ENCODE measurements around the gene HSPA12B.

HSPA12B gene

DNA sequence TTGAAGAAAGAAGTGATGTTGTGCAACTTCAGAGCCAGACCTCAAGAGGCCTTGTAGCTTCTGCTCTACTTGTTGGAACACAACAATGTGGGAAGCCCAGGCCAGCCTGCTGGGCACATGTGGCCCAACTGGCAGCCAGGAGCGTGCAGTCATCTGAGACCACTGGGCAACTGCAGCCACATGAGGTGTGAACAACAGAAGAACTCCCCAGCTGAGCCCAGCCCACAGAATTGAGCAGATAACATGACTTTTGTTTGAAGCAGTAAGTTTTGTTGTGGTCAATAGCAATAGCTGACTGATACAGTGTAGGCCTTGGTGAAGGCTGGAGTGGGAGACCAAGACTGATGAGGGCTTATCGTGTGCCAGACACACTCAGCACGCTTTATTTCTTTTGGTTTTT is 42.1 kb upstream of the HSPA12B start:
- Histone ChIP-seq H3K27me3 (no peaks in the 10 kb centered on the region), H3K9me3 (no peaks in the 10 kb centered on the region), H3K4me1 (no peaks in the 10 kb centered on the region), H3K4me3 (ENCODE audit: low read depth, low read length) (no peak overlapping the region), H3K36me3 (no peaks in the 10 kb centered on the region)
- DNase-seq: no peak
- TF ChIP-seq, protein P1, sequence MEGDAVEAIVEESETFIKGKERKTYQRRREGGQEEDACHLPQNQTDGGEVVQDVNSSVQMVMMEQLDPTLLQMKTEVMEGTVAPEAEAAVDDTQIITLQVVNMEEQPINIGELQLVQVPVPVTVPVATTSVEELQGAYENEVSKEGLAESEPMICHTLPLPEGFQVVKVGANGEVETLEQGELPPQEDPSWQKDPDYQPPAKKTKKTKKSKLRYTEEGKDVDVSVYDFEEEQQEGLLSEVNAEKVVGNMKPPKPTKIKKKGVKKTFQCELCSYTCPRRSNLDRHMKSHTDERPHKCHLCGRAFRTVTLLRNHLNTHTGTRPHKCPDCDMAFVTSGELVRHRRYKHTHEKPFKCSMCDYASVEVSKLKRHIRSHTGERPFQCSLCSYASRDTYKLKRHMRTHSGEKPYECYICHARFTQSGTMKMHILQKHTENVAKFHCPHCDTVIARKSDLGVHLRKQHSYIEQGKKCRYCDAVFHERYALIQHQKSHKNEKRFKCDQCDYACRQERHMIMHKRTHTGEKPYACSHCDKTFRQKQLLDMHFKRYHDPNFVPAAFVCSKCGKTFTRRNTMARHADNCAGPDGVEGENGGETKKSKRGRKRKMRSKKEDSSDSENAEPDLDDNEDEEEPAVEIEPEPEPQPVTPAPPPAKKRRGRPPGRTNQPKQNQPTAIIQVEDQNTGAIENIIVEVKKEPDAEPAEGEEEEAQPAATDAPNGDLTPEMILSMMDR (IDR thresholded peaks at IDR 0.05; ENCODE audit: low read depth, low read length): no peak

DNA sequence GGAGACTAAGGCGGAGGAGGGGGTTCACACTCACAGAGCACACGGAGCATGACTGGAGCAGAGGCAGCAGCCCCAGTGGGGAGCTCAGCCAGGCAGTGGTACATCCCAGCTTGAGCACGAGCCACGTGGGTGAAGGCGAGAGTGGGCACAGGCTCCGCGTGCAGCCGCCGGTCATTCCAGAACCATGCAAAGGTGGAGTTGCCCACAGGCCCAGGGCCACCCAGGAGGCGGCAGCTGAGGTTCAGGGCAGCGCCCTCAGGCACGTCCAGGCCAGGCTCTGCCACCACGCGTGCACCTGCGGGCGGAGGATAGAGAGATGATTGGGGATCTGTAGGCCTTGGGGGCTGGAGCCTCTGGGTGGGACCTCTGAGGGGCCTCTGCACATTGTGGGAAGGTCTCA is 41.2 kb upstream of the HSPA12B start:
- no peaks in the 10 kb centered on the region for H3K9me3 ChIP-seq
- H3K4me3 ChIP-seq (ENCODE audit: low read depth, low read length): no peak overlapping the region
- DNase-seq: no peak
- H3K4me1 ChIP-seq: no peaks in the 10 kb centered on the region
- TF ChIP-seq, protein P1 (IDR thresholded peaks at IDR 0.05; ENCODE audit: low read depth, low read length): no peak
- no peaks in the 10 kb centered on the region for H3K27me3 ChIP-seq
- H3K36me3 ChIP-seq: no peaks in the 10 kb centered on the region

DNA sequence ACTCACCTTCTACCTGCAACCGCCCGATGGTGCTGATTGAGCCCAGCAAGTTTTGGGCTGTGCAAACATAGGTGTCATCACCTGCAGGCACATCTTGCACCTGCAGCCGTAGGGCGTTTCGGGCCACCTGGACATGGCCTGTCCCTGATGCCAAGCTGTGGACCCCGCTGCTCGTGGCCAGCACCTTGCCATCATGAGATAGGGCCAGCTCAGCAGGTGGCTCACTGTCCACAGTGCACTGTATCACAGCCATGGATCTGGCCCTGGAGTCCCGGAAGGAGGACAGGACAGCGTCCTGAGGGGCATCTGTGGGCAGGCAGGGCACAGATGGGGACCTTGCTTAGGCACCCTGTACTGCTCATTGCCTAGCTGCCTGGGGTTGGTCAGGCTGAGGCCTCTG is 40.6 kb upstream of the HSPA12B start:
- Histone ChIP-seq H3K9me3 (0 out of 2 replicates have a peak, but pooled peaks cover 2% of the 10 kb centered on the region), H3K4me1 (no peaks in the 10 kb centered on the region), H3K36me3 (no peaks in the 10 kb centered on the region), H3K4me3 (ENCODE audit: low read depth, low read length) (no peak overlapping the region), H3K27me3 (no peaks in the 10 kb centered on the region)
- no peak for DNase-seq
- TF ChIP-seq, protein P1 (IDR thresholded peaks at IDR 0.05; ENCODE audit: low read depth, low read length): no peak

DNA sequence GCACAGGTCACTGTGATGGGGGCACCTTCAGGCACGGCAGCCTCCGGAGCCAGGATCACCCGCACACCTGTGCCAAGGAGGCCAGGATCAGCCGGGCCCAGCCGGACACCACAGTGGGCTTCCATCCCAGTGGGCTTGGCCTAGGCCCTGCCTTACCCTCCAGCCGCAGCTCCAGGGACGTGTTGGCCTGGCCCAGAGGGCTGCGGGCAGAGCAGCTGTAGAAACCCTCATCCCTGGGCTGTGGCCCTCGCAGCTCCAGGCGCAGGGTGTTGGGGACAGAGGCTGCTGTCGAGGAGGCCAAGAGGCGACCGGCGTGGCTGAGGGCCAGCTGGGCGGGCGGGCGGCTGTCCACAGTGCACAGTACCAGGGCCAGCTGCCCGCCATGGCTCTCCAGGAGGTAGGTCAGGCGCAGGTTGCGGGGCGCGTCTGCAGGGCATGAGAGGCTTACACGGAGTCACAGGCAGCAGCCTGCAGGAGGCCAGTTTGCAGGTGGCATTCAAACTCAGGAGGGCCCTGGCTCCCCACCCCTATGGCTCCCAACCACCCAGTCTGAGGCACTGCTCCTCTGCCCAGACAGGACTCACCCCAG is 39.7 kb upstream of the HSPA12B start:
- TF ChIP-seq, protein P1 (IDR thresholded peaks at IDR 0.05; ENCODE audit: low read depth, low read length): no peak

DNA sequence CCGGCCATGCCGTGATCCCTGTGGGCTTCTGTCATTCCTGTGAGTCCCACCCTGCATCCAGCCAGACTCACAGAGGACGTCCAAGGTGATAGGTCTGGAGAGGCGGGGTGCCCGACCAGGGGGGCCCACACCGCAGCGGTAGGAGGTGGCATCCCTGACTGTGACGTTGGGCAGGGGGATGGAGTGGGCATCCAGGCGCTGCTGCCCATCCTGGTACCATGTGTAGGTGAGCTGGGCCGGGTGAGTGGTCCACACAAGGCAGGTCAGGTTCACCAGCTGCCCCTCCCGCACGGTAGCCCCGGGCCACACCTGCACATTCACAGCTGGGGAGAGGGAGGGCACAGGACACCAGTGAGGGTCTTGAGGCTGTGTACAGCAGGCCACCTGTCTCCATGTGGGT is 39.1 kb upstream of the HSPA12B start:
- H3K27me3 ChIP-seq: no peaks in the 10 kb centered on the region
- no peaks in the 10 kb centered on the region for H3K4me1 ChIP-seq
- no peak for DNase-seq
- no peak overlapping the region for H3K4me3 ChIP-seq (ENCODE audit: low read depth, low read length)
- H3K36me3 ChIP-seq: no peaks in the 10 kb centered on the region
- TF ChIP-seq, protein P1 (IDR thresholded peaks at IDR 0.05; ENCODE audit: low read depth, low read length): no peak
- H3K9me3 ChIP-seq: 0 out of 2 replicates have a peak, but pooled peaks cover 2% of the 10 kb centered on the region

More for the DNA sequence above, 39.7 kb upstream of the HSPA12B start:
- Histone ChIP-seq H3K9me3 (0 out of 2 replicates have a peak, but pooled peaks cover 2% of the 10 kb centered on the region), H3K4me1 (no peaks in the 10 kb centered on the region), H3K4me3 (ENCODE audit: low read depth, low read length) (no peak overlapping the region), H3K36me3 (no peaks in the 10 kb centered on the region), H3K27me3 (no peaks in the 10 kb centered on the region)
- no peak for DNase-seq

DNA sequence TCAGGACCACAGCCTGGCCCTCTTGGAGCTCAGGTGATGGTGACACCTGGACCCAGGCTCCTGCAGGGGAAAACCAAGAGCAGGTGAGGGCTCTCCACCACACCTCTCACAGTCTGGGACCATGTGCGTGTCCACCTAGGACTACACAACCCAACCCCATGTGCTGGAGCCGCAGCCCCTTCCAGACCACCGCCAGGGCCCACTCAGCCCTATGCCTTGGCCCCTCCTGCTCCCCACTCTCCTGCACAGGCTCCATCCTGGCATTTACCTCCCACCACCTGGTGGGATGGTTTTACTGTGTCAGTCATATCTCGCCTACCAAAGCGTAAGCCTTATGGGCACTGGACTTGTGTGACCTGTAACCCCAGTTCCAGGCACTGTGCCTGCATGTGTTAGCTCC is 37.6 kb upstream of the HSPA12B start:
- H3K4me1 ChIP-seq: no peaks in the 10 kb centered on the region
- no peaks in the 10 kb centered on the region for H3K36me3 ChIP-seq
- H3K27me3 ChIP-seq: no peaks in the 10 kb centered on the region
- TF ChIP-seq, protein P1 (IDR thresholded peaks at IDR 0.05; ENCODE audit: low read depth, low read length): no peak
- H3K4me3 ChIP-seq (ENCODE audit: low read depth, low read length): no peak overlapping the region
- DNase-seq: no peak
- 0 out of 2 replicates have a peak, but pooled peaks cover 2% of the 10 kb centered on the region for H3K9me3 ChIP-seq
